Measurements from ENCODE around the gene SALL3. TPM values are rescaled to one million over a fixed set of nuclear protein-coding genes. Genes with fewer than 3 reads are reported as not detected.
"Not testable (repeated sequence)": the region's sequence is repeated elsewhere in the genome, so short reads cannot be mapped to it uniquely, and the experiment has no call there.

SALL3 gene
- 1 to 10 TPM in 4 of 8 experiments, under 1 TPM in 3, not detected in 1; 0.05 to 9.2 (median 1.6) TPM for total RNA-seq

- WGBS, 10 experiments = 0% methylated on average over 1 of the region's 102 CpGs; no CpG with 5 or more reads in 9 of the 10 experiments
- Histone ChIP-seq H3K4me3 (peak within 1 kb of the TSS; percentile 39 to 66 (median 45)), H3K4me1 (replicated peaks in 1 of 2) (peaks cover 0 to 6% of the 10 kb centered on the region in 2 donors), H3K27ac (no peak within 1 kb of the TSS)
- in situ Hi-C loops (cut with MboI; ENCODE audit: low pct_unique_long_range_greater_than_20kb in 2 of 9, low sequenced_read_pairs in 9 of 9, unreplicated experiment in 9 of 9) = loop anchor here in 4 of 9 experiments (10.0 to 25.0 kb wide), 6 partner anchors 905 to 1218 kb away; no protein-coding TSS in a partner anchor
- ATAC-seq (replicated peaks in 6 of 8) = peak in 6 of 8 experiments; percentile 60 to 78 (median 72)
Observed at GRCh38 chr18:78979730-78980278, at the start of gene SALL3. Gene SALL3, plus strand, starts transcription at chr18:78979818. Its CDS starts 457 bp downstream, at chr18:78980275.

GRCh38 chr18:78932281-78932680, 47.3 kb upstream of the SALL3 start:
- ATAC-seq (replicated peaks in 6 of 8) = no peak
- in situ Hi-C loops (cut with MboI; ENCODE audit: low pct_unique_long_range_greater_than_20kb in 2 of 9, low sequenced_read_pairs in 9 of 9, unreplicated experiment in 9 of 9) = no loop called here
- WGBS, 10 experiments = 4 to 83% (median 53%) methylated on average over 1 to 14 of the region's 14 CpGs; no CpG with 5 or more reads in 4 of the 10 experiments

GRCh38 chr18:78934003-78934402, 45.6 kb upstream of the SALL3 start:
- no peak overlapping the region for H3K27ac ChIP-seq
- ATAC-seq (replicated peaks in 6 of 8) = no peak
- in situ Hi-C loops (cut with MboI; ENCODE audit: low pct_unique_long_range_greater_than_20kb in 2 of 9, low sequenced_read_pairs in 9 of 9, unreplicated experiment in 9 of 9) = no loop called here

More at GRCh38 chr18:78932281-78932680, 47.3 kb upstream of the SALL3 start:
- H3K27ac ChIP-seq = no peak overlapping the region
- H3K4me3 ChIP-seq = no peak overlapping the region
- peaks cover 0 to 8% of the 10 kb centered on the region in 2 donors for H3K4me1 ChIP-seq (replicated peaks in 1 of 2)

GRCh38 chr18:78934551-78935225, 44.9 kb upstream of the SALL3 start:
- in situ Hi-C loops (cut with MboI; ENCODE audit: low pct_unique_long_range_greater_than_20kb in 2 of 9, low sequenced_read_pairs in 9 of 9, unreplicated experiment in 9 of 9) = no loop called here
- H3K4me3 ChIP-seq = no peak overlapping the region
- ATAC-seq (replicated peaks in 6 of 8) = no peak
- H3K27ac ChIP-seq = no peak overlapping the region
- 43 to 100% (median 55%) methylated on average over 1 to 20 of the region's 20 CpGs for WGBS, 10 experiments
- H3K4me1 ChIP-seq (replicated peaks in 1 of 2) = peaks cover 0 to 8% of the 10 kb centered on the region in 2 donors

More at GRCh38 chr18:78934003-78934402, 45.6 kb upstream of the SALL3 start:
- 47 to 90% (median 84%) methylated on average over 1 to 8 of the region's 22 CpGs; no CpG with 5 or more reads in 4 of the 10 experiments for WGBS, 10 experiments
- Histone ChIP-seq H3K4me3 (no peak overlapping the region), H3K4me1 (replicated peaks in 1 of 2) (peaks cover 0 to 8% of the 10 kb centered on the region in 2 donors)

GRCh38 chr18:78935406-78935805, 44.2 kb upstream of the SALL3 start:
- no peak for ATAC-seq (replicated peaks in 6 of 8)
- WGBS, 10 experiments = 17 to 91% (median 80%) methylated on average over 1 to 8 of the region's 9 CpGs; no CpG with 5 or more reads in 5 of the 10 experiments
- no peak overlapping the region for H3K4me3 ChIP-seq
- in situ Hi-C loops (cut with MboI; ENCODE audit: low pct_unique_long_range_greater_than_20kb in 2 of 9, low sequenced_read_pairs in 9 of 9, unreplicated experiment in 9 of 9) = no loop called here
- peaks cover 0 to 7% of the 10 kb centered on the region in 2 donors for H3K4me1 ChIP-seq (replicated peaks in 1 of 2)
- H3K27ac ChIP-seq = no peak overlapping the region

- no peak for ATAC-seq (replicated peaks in 6 of 8)
- WGBS, 10 experiments = 17 to 100% (median 78%) methylated on average over 1 to 14 of the region's 28 CpGs; no CpG with 5 or more reads in 1 of the 10 experiments
Observed at GRCh38 chr18:78936251-78937005, 43.2 kb upstream of the SALL3 start.

GRCh38 chr18:78937166-78937565, 42.5 kb upstream of the SALL3 start:
- H3K4me3 ChIP-seq = no peak overlapping the region
- no peak for ATAC-seq (replicated peaks in 6 of 8)
- H3K27ac ChIP-seq = no peak overlapping the region
- 30 to 100% (median 80%) methylated on average over 1 to 4 of the region's 4 CpGs; no CpG with 5 or more reads in 3 of the 10 experiments for WGBS, 10 experiments
- no peaks in the 10 kb centered on the region for H3K4me1 ChIP-seq (replicated peaks in 1 of 2)
- in situ Hi-C loops (cut with MboI; ENCODE audit: low pct_unique_long_range_greater_than_20kb in 2 of 9, low sequenced_read_pairs in 9 of 9, unreplicated experiment in 9 of 9) = no loop called here

More at GRCh38 chr18:78936251-78937005, 43.2 kb upstream of the SALL3 start:
- Histone ChIP-seq H3K4me3 (no peak overlapping the region), H3K4me1 (replicated peaks in 1 of 2) (no peaks in the 10 kb centered on the region), H3K27ac (no peak overlapping the region)
- in situ Hi-C loops (cut with MboI; ENCODE audit: low pct_unique_long_range_greater_than_20kb in 2 of 9, low sequenced_read_pairs in 9 of 9, unreplicated experiment in 9 of 9) = no loop called here

GRCh38 chr18:78939105-78939504, 40.5 kb upstream of the SALL3 start:
- peak in 2 of 8 experiments; percentile 68 to 72 for ATAC-seq (replicated peaks in 6 of 8)
- no peak overlapping the region for H3K4me3 ChIP-seq
- in situ Hi-C loops (cut with MboI; ENCODE audit: low pct_unique_long_range_greater_than_20kb in 2 of 9, low sequenced_read_pairs in 9 of 9, unreplicated experiment in 9 of 9) = no loop called here
- 11 to 100% (median 72%) methylated on average over 1 to 5 of the region's 5 CpGs; no CpG with 5 or more reads in 3 of the 10 experiments for WGBS, 10 experiments
- no peak overlapping the region for H3K27ac ChIP-seq
- no peaks in the 10 kb centered on the region for H3K4me1 ChIP-seq (replicated peaks in 1 of 2)

- Histone ChIP-seq H3K27ac (no peak overlapping the region), H3K4me3 (no peak overlapping the region), H3K4me1 (replicated peaks in 1 of 2) (no peaks in the 10 kb centered on the region)
- 0 to 100% (median 58%) methylated on average over 1 to 7 of the region's 23 CpGs; no CpG with 5 or more reads in 1 of the 10 experiments for WGBS, 10 experiments
- no peak for ATAC-seq (replicated peaks in 6 of 8)
- in situ Hi-C loops (cut with MboI; ENCODE audit: low pct_unique_long_range_greater_than_20kb in 2 of 9, low sequenced_read_pairs in 9 of 9, unreplicated experiment in 9 of 9) = no loop called here
Observed at GRCh38 chr18:78939734-78940494, 39.7 kb upstream of the SALL3 start.

- in situ Hi-C loops (cut with MboI; ENCODE audit: low pct_unique_long_range_greater_than_20kb in 2 of 9, low sequenced_read_pairs in 9 of 9, unreplicated experiment in 9 of 9); H3K27ac ChIP-seq; H3K4me1 ChIP-seq (replicated peaks in 1 of 2); H3K4me3 ChIP-seq; ATAC-seq (replicated peaks in 6 of 8): not testable (repeated sequence)
- 8 to 60% methylated on average over 1 to 2 of the region's 17 CpGs; no CpG with 5 or more reads in 8 of the 10 experiments for WGBS, 10 experiments
Observed at GRCh38 chr18:78942236-78942635, 37.4 kb upstream of the SALL3 start.

GRCh38 chr18:78945628-78946027, 34.0 kb upstream of the SALL3 start:
- Histone ChIP-seq H3K4me3 (no peak overlapping the region), H3K27ac (no peak overlapping the region), H3K4me1 (replicated peaks in 1 of 2) (no peaks in the 10 kb centered on the region)
- peak in 5 of 8 experiments; percentile 23 to 78 (median 32) for ATAC-seq (replicated peaks in 6 of 8)
- in situ Hi-C loops (cut with MboI; ENCODE audit: low pct_unique_long_range_greater_than_20kb in 2 of 9, low sequenced_read_pairs in 9 of 9, unreplicated experiment in 9 of 9) = no loop called here
- WGBS, 10 experiments = 4 to 78% (median 60%) methylated on average over 1 to 9 of the region's 9 CpGs

- H3K27ac ChIP-seq = no peak overlapping the region
- H3K4me1 ChIP-seq (replicated peaks in 1 of 2) = no peaks in the 10 kb centered on the region
- 0 to 95% (median 58%) methylated on average over 1 to 8 of the region's 15 CpGs; no CpG with 5 or more reads in 4 of the 10 experiments for WGBS, 10 experiments
- no peak overlapping the region for H3K4me3 ChIP-seq
- peak in 1 of 8 experiments; percentile 33 for ATAC-seq (replicated peaks in 6 of 8)
- in situ Hi-C loops (cut with MboI; ENCODE audit: low pct_unique_long_range_greater_than_20kb in 2 of 9, low sequenced_read_pairs in 9 of 9, unreplicated experiment in 9 of 9) = no loop called here
Observed at GRCh38 chr18:78947291-78947690, 32.3 kb upstream of the SALL3 start.
